Stimulated activated CD8-positive, alpha-beta memory T cell treated with anti-CD3 and anti-CD28 coated beads, Interleukin-4, amount 100 ng/mL, for 4 hours (primary cell): ENCODE results near the gene DKC1.

Experiments
- DNase-seq, 2 donors: peaks; one replicate each; pipeline ENCODE4 v3.0.0-alpha.2; 2020; ENCODE audit warnings: low read depth in 2 of 2, low spot score in 1 of 2

DKC1 gene

GRCh38 chrX:154735695-154736393 lies 26.8 kb upstream of the DKC1 start:
- DNase-seq: no peak

GRCh38 chrX:154737136-154737535 lies 25.5 kb upstream of the DKC1 start:
- DNase-seq: no peak

- DNase-seq: no peak
Measured at GRCh38 chrX:154738011-154738738, 24.5 kb upstream of the DKC1 start.

DNA sequence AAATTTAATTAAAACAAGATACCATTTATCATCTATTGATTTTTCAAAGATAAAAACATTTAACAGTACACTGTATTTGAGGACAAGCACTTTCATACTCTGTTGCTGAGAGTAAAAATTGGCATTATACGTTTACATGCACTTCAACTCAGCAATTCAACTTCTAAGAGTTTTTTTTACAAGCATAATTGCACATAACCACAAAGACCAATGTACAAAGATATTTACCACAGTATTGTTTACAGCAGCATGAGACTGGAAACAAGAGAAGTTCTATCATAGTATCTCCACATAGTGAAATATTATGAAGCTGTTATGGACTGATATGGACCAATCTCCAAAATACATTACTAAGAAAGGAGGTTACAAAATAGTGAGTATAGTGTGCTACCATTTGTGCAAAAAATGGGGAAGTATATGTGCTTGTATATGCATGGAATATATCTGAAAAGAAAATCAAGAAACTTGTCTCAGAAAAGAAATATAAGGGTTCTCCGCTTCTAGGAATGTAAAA lies 22.7 kb upstream of the DKC1 start:
- DNase-seq: no peak

GRCh38 chrX:154742613-154743012 lies 20.1 kb upstream of the DKC1 start:
- no peak for DNase-seq

DNA sequence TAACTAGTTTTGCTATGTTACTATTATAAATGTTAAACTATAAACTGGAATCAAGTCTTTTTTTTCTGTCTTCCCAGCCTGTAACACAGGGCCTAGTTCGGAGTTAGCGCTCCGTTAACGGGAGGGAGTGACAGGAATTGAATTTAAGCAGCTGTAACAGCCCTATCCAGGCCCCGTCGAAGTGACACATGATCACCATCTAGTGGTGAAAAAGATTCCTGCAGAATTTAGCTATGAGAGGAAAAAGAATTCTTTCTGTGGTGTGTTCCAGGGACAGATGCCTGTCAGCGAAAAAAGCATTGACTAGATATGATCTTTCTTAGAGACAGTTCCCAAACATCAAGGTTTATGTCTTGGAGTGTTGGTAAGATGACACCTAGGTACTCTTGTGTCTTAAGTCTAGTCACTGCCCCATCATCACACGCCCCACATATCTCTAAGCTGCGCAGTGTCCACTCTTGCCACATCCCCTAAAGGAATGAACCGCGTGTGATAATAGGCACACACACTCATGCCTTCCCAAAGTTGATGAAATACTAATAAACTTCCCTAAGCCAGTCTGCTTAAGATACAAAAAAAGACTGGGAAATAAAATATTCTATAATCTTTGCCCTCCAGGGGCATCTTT lies 13.8 kb upstream of the DKC1 start:
- DNase-seq: no peak

- no peak for DNase-seq
Measured at GRCh38 chrX:154749856-154750255, 12.8 kb upstream of the DKC1 start.

GRCh38 chrX:154750301-154751202 lies 12.1 kb upstream of the DKC1 start, which contains the start of gene GAB3:
Gene GAB3, minus strand, starts transcription at chrX:154751077. Its CDS starts 52 bp downstream, at chrX:154751025.
- no peak for DNase-seq

GRCh38 chrX:154751203-154751668 lies 11.4 kb upstream of the DKC1 start:
- DNase-seq: no peak

- DNase-seq: no peak
Measured at GRCh38 chrX:154751669-154752271, 10.9 kb upstream of the DKC1 start.

- no peak for DNase-seq
Measured at GRCh38 chrX:154758696-154759095, 4.0 kb upstream of the DKC1 start.

DNA sequence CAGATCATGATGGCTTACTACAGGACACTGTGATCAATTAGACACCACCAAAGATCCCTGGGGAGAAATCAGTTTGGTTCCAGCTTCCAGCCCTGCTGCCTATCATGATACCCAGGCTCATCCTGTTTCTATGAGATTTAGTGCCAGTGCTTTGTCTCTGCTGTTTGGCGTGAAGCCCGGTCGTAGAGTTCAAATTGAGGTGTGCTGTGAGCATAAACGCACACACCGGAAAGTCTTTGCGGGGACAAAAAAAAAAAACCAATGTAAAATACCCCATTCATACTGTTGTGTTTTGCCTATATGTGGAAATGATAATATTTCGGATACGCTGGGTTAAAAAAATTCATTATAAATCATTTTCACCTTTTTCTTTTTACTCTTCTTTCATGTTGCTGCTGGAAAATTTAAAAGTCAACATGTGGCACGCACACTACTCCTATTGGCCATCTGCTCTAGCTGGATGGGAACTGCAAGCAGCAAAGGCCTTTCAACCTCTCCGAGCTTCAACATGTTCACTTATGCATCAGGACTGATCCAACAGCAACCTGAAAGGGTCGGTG lies 607 bp upstream of the DKC1 start:
- no peak for DNase-seq

GRCh38 chrX:154774622-154775021 lies 12.0 kb downstream of the DKC1 start:
- no peak for DNase-seq

GRCh38 chrX:154775419-154776349 lies 13.0 kb downstream of the DKC1 start:
- DNase-seq: no peak

- DNase-seq: no peak
Measured at GRCh38 chrX:154776753-154777152, 14.1 kb downstream of the DKC1 start.

- DNase-seq: no peak
Measured at GRCh38 chrX:154779261-154779660, 16.6 kb downstream of the DKC1 start.

- no peak for DNase-seq
Measured at GRCh38 chrX:154780968-154781367, 18.3 kb downstream of the DKC1 start.

GRCh38 chrX:154784149-154784995 lies 21.7 kb downstream of the DKC1 start:
- DNase-seq: no peak
